VCaP (cell line): ENCODE measurements around the gene USP40.

Source experiments
- H3K27ac ChIP-seq: fragments of 450-650 bp; 2 replicates; pipeline ENCODE4 v1.5.1; 2017
- CTCF ChIP-seq: fragments of 450-650 bp; conservative IDR thresholded peaks from 2 replicates; pipeline ENCODE4 v1.5.1; 2017; ENCODE audit warnings: mild to moderate bottlenecking, moderate library complexity

USP40 gene

GRCh38 chr2:233571462-233571861 lies 4.9 kb upstream of the USP40 start:
- H3K27ac ChIP-seq: no peak overlapping the region
- TF ChIP-seq CTCF: no peak

GRCh38 chr2:233571001-233571400 lies 4.4 kb upstream of the USP40 start:
- H3K27ac ChIP-seq: no peak overlapping the region
- no peak for TF ChIP-seq CTCF

- H3K27ac ChIP-seq: peak overlapping the region; percentile 95
- no peak for TF ChIP-seq CTCF
These were observed 869 bp downstream of the USP40 start for GRCh38 chr2:233565685-233566140.

- no peak for TF ChIP-seq CTCF
- H3K27ac ChIP-seq: no peak overlapping the region
These were observed 2.7 kb downstream of the USP40 start for GRCh38 chr2:233563663-233564430.

- no peak for TF ChIP-seq CTCF
- peak overlapping the region; percentile 3; the same call in 1 of the 2 replicates for H3K27ac ChIP-seq
These were observed 9.5 kb downstream of the USP40 start for GRCh38 chr2:233556881-233557736.

- no peak for TF ChIP-seq CTCF
- no peak overlapping the region for H3K27ac ChIP-seq
These were observed 13.2 kb downstream of the USP40 start for GRCh38 chr2:233553366-233553765.

- no peak for TF ChIP-seq CTCF
- H3K27ac ChIP-seq: no peak overlapping the region
These were observed 15.1 kb downstream of the USP40 start for GRCh38 chr2:233551491-233551890.
